Right lobe of liver (tissue), 4 donors: ENCODE data around the gene SLN.

Experiments
- CTCF ChIP-seq, 4 donors: fragments of 200-600 bp in 3 of 4; fragments of 450-650 bp in 1 of 4; IDR thresholded peaks; one replicate each; pipeline versions ENCODE4 v1.5.1 to v1.8.0; 2016 to 2022; ENCODE audit warnings: antibody characterized with exemption in 4 of 4, mild to moderate bottlenecking in 2 of 4
- POLR2A ChIP-seq: fragments of 450-650 bp; IDR thresholded peaks from one replicate; pipeline ENCODE4 v1.6.1; 2017; ENCODE audit warnings: antibody characterized with exemption, mild to moderate bottlenecking
- donor health status: DM: no; HTN: no; CAD: no.
- donor health status: DM: no; HTN: no; CAD: no.
- donor health status: DM: no; HTN: yes; CAD: no.

GRCh38 chr11:107721207-107721606 lies 9.4 kb upstream of the SLN start:
- TF ChIP-seq POLR2A (no peak), CTCF (IDR thresholded peaks at IDR 0.05) (no peak)
